NCI-H187 treated with DMSO at 0.1 percent for 48 hours (cell line): ENCODE data around the gene TCF20.

Experiments
- DNase-seq: peaks from one replicate; lab custom pipeline; 2025; lab: John Stamatoyannopoulos, UW

The TCF20 gene

GRCh38 chr22:42300259-42301076 is 30.0 kb upstream of the TCF20 start:
- no peak for DNase-seq

GRCh38 chr22:42299586-42300258 is 29.3 kb upstream of the TCF20 start:
- DNase-seq = no peak

- no peak for DNase-seq
Observed at GRCh38 chr22:42298746-42299145, 28.3 kb upstream of the TCF20 start.

DNA sequence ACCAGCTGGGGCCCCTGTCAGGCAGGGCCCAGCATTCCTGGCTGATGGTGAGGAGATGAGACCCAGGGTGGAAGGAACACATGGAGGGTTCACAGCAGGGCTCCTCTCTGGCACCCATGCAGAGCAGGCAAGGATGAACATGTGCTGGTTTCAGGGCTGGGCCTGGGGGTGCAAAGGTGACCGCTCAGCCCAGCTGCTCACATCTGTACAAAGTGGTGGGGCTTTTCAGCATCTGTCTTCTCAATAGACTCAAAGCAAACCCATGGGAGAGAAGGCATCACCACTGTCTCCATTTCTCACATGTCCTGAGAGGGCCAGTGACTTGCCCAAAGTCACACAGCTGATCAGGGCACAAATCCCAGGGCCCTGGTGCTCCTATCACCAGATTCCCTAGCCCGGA is 27.3 kb upstream of the TCF20 start:
- DNase-seq = no peak

- DNase-seq = no peak
Observed at GRCh38 chr22:42296883-42297282, 26.4 kb upstream of the TCF20 start.

GRCh38 chr22:42296381-42296853 is 26.0 kb upstream of the TCF20 start:
- no peak for DNase-seq

DNA sequence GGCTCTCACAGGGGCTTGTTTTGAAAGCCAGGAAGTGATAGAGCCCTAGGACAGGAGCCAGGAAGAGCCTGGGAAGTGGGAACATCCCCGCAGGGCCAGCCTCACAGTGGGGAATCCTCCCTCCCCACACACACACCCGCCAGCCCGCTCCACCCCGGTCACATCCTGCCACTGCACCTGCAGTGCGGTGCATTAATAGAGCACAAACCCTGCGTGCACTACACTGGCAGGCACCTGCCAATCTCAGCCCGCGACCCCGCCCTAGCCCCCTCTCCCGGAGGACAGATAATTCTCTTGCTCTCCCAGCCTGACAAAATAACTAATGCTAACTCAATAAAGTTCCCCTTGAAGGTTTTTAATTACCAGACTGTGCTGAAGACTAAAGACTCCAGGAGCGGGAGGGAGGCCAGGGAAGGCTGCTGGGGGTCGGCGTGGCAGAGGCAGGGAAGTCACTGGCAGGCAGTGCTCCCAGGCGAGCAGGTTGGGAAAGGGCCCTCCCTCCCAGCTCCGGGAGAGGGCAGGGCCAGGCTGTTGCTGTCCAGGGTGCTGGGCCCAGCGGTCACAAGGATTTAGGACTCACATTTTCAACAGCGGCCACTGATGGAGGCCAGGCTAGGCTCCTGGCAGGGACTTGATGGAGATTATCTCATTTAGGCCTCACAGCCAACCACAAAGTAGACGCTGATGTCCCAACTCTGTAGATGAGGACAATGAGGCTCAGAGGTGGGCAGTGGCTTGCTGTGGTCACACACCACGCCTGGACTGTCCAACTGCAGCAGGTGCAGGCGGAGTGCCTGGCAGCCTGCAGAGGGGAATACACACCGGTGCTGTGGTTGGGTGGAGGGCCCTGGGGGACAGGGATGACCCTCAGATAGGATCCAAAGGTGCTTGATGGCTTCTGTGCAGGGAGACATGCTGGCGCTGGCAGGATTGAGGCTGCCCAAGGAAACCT is 23.9 kb upstream of the TCF20 start:
- no peak for DNase-seq

GRCh38 chr22:42292732-42293520 is 22.5 kb upstream of the TCF20 start:
- no peak for DNase-seq

- no peak for DNase-seq
Observed at GRCh38 chr22:42291287-42291686, 20.8 kb upstream of the TCF20 start.

DNA sequence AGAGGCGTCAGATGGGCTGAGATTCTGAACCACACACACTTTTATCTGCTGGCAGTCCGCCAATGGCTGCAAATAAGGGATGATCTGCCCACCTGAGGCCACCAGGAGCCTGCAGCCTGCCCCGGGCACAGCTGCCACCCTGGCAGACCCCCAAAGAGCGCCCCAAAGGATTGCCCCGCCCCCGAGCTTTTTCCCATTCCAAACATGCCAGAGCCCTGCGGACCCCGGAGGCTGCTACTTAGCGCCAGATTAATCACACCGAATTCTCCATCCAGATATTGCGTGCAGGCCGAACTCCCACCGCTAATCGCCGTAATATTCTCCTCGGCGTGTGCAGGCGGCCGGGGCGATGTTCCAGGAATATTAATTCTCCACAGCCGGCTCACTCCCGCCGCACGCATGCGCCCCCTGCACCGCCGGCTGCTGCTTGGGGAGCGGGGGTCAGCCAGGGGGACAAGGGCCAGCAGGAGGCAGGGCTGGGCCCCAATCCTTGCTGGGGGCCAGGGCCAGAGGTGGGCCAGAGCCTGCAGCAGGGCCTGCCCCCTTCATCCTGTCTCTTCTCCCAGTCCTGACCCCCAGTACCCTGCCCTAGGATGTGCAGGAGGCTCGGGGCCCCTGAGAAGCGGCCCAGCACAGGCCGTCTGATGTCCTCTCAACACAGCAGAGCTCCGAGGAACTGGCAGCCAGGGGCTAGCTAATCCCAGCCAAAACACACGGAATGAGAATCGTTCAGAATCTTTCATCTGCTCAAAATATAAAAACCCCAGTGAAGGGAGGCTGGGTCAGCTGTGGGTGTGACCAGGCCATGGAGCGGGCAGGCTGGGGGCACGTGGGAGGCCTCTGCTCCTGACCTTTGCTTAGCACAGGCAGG is 19.5 kb upstream of the TCF20 start:
- no peak for DNase-seq

DNA sequence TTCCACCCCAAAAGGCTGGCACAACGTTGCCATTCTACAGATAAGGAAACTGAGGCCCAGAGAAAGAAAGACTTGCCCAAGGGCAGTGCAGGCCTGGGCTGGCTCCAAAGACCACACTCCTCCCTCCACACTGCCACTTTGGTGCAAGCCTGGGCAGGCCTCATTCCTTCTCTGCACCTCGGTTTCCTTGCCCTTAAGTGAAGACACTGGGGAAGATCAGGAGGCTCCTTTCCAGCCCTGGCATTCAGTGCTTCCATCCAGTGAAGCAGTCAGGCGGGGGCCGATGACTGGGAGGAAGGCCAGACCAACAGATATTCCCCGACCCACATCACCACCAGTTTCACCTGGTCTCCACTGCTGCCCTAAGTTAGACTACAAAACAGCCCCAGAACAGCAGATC is 18.3 kb upstream of the TCF20 start:
- DNase-seq = no peak

GRCh38 chr22:42287174-42287890 is 16.9 kb upstream of the TCF20 start:
- no peak for DNase-seq

DNA sequence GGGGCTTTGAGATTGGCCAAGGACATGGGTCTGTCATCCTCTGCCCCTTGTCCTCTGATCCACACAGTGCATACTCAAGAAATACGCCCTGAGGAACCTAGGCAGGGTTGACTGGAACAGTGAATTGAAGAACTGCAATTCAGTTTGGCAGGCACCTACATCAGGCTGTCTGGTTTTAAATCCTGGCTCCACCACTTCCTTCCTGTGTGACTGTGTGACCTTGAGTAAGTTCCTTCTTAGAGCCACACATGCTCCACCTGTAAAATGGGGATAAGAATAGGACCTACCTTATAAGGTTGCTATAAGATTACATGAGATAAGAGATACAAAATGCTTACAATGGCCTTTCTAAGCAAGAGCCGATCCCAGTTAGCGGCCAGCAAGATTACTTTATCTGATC is 15.8 kb upstream of the TCF20 start:
- DNase-seq = no peak

DNA sequence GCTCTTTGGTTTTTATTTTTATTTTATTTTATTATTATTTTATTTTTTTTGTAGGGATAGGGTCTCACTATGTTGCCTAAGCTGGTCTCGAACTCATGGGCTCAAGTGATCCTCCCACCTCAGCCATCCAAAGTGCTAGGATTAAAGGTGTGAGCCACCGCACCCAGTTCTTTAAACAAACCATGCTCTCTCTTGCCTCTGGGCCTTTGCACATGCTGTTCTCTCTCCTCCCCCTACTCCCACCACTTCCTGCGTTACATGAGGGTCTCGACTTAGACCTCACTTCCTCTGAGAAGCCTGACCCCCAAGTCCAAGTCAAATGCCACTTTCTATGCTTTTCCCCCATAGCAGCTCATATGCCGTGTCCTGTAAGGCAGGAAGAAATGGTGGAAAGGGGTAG is 15.2 kb upstream of the TCF20 start:
- no peak for DNase-seq

DNA sequence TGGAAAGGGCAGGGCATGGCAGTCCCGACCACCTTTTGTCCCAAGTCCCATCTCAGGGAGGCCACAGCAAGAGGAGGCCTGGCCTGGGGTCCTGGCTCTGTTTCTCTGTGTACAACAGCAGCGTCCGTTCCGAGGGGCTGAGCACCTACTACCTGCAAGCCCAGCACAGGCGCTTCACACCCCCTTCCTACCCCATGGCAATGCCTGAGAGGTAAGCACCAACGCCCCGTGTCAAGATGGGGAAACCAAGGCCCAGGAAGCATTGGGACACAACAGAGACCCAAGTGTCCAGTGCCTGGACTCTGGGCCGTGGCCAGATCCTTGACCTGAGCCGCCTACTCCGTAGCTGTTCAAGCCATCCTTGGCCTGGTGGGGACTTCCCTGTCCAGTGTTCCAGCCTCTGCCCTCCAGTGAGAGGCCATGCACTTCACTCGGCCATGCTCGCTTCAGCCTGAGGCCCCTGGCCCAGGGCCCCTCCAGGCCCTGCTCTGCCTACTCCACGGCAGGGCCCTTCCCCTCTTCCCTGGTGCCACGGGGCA is 14.3 kb upstream of the TCF20 start:
- DNase-seq = no peak

GRCh38 chr22:42284202-42284591 is 13.7 kb upstream of the TCF20 start:
- no peak for DNase-seq

DNA sequence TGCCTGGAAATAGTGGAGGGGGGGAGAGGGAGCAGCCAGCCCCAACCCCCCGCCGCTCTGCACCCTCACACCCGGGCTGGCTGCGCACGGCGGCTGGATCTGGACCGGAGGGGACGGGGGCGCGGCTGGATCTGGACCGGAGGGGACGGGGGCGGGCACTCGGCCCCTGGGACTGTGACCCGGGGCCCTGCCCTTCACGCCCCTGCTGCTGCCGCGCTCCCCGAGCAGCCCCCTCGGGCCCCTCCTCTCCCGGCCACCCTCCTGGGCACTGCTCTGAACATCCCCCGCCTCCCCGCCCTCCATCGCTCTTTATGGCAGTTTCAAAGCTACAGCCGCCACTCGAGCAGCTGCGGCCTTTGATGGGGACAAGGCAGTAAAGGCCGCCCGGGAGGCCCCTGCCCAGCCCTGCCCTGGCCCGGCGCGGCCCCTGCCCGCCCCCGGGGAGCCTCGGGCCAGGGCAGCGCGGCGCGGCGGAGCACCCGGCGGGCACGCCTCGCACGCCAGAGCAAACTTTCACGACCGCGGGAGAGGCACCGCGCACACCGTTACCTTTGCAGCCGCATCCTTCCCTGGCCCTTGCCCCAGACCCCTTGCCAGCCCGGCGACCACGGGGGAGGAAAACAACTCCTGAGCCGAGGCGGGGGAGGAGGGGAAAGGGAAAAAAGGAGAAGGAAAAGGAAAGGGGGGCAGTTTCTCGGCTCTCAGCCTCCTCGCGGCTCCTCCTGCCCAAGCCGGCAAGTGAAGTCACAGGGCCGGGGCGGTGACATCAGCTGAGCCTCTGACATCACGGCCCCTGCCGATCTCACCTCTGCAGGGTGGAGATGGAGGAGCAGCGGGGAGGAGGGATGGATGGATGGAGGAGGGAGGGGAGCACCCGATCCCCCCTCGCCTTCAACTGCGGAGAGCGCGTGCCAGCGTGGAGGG is 13.1 kb upstream of the TCF20 start:
- DNase-seq = no peak

DNA sequence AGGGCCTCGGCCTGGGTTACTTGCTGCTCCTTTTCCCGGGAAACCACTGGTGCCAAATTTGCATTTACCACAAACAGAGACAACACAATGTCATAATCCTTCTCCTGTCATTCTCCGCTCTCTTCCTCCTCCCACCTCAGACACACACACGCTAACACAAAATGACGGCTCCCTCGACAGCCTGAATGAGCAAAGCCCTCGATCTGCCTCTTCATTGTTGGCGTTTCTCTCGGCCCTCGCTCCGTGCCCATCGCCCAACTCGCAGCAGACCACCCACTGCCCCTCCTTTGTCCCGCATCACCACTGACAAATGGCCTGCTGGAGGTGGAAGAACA is 12.5 kb upstream of the TCF20 start:
- no peak for DNase-seq
